Spleen (tissue), 11 donors: ENCODE results near the gene MARCHF2. TPM values are rescaled to one million over a fixed set of nuclear protein-coding genes. Genes with fewer than 3 reads are reported as not detected.

Experiments used
- DNase-seq: peaks from one replicate; pipeline ENCODE4 v3.0.0-alpha.2; 2020
- H3K27ac ChIP-seq, 8 donors: fragments of 200-600 bp; sonication (generic) in 7 of 8; 1 replicate in 4 of 8; 2 replicates in 4 of 8; pipeline versions ENCODE4 v1.5.0 to v1.8.0; 2016 to 2021; ENCODE audit warnings: inconsistent platforms in 4 of 8, mild to moderate bottlenecking in 4 of 8, moderate library complexity in 1 of 8
- H3K27me3 ChIP-seq, 7 donors: fragments of 200-600 bp; sonication (generic) in 6 of 7; replicated peaks in 1 of 7; 1 replicate in 4 of 7; 2 replicates in 3 of 7; pipeline versions ENCODE4 v1.5.0 to v1.8.0; 2016 to 2021; ENCODE audit warnings: inconsistent platforms in 3 of 7, mild to moderate bottlenecking in 1 of 7
- H3K36me3 ChIP-seq, 6 donors: fragments of 200-600 bp; sonication (generic) in 5 of 6; 1 replicate in 4 of 6; 2 replicates in 2 of 6; pipeline versions ENCODE4 v1.5.0 to v1.8.0; 2016 to 2021; ENCODE audit warnings: inconsistent platforms in 2 of 6
- H3K4me1 ChIP-seq, 6 donors: fragments of 200-600 bp; sonication (generic) in 5 of 6; 1 replicate in 3 of 6; 2 replicates in 3 of 6; pipeline versions ENCODE4 v1.5.0 to v1.8.0; 2016 to 2021; ENCODE audit warnings: inconsistent platforms in 3 of 6
- H3K4me3 ChIP-seq, 8 donors: fragments of 200-600 bp; sonication (generic) in 7 of 8; 1 replicate in 4 of 8; 2 replicates in 4 of 8; pipeline versions ENCODE4 v1.5.0 to v1.8.0; 2016 to 2021; ENCODE audit warnings: inconsistent platforms in 4 of 8, mild to moderate bottlenecking in 4 of 8, moderate library complexity in 2 of 8
- H3K9me3 ChIP-seq, 8 donors: fragments of 200-600 bp; sonication (generic) in 7 of 8; 1 replicate in 4 of 8; 2 replicates in 4 of 8; pipeline versions ENCODE4 v1.5.0 to v1.8.0; 2016 to 2021; ENCODE audit warnings: inconsistent platforms in 4 of 8
- CTCF ChIP-seq, 11 experiments: fragments of 200-600 bp in 7 of 11; fragments of 450-650 bp in 4 of 11; sonication (generic) in 4 of 11; IDR thresholded peaks in 8 of 11; conservative IDR thresholded peaks in 3 of 11; 1 replicate in 7 of 11; 2 replicates in 4 of 11; pipeline versions ENCODE4 v1.4.0 to v1.8.0; 2016 to 2021; ENCODE audit warnings: antibody characterized with exemption in 11 of 11, inconsistent platforms in 4 of 11, mild to moderate bottlenecking in 1 of 11
- POLR2A ChIP-seq, 3 donors: fragments of 450-650 bp; IDR thresholded peaks; one replicate each; pipeline ENCODE4 v1.5.1; 2017; ENCODE audit warnings: antibody characterized with exemption in 3 of 3, mild to moderate bottlenecking in 1 of 3
- POLR2AphosphoS5 ChIP-seq, 3 donors: sonication (generic); formaldehyde crosslinking; IDR thresholded peaks; one replicate each; pipeline ENCODE4 v1.5.1; 2017; ENCODE audit warnings: antibody characterized with exemption in 3 of 3
- WGBS, 5 donors: extraction: QIAGEN DNeasy Blood & Tissue Kit in 3 of 5; methylation state at CpG; one replicate each; pipeline versions ENCODE4 v1.1.5 to v1.1.7; 2013 to 2018; 5-methylcytosine and 5-hydroxymethylcytosine counted together
- intact Hi-C: fragments of 100-400 bp; cut with DNase I; formaldehyde crosslinking; loops from one replicate; pipeline ENCODE4 v1.15.0; 2023; ENCODE audit warnings: low total_unique reads
- polyA plus RNA-seq, 3 donors: library from polyadenylated mRNA; stranded (reverse); fragments of 200-250 nt; gene quantifications; one replicate each; pipeline ENCODE4 v1.2.1, GENCODE V29; 2013
- total RNA-seq, 7 donors: library from RNA; depleted of rRNA in 3 of 7; stranded (reverse); fragments of >200 nt in 3 of 7; fragmentation: NEBNext Ultra II Directional in 4 of 7; extraction: Animal tissue kit (Norgen Biotek cat#: 25700) in 4 of 7; gene quantifications; one replicate each; pipeline versions ENCODE4 v1.1.0 to v1.2.1, GENCODE V29; 2016 to 2021
- donor health status: healthy with polysubstance abuse.
- donor health status: DM: no; HTN: no; CAD: no; lungs with moderate emphysema.
- donor health status: DM: no; HTN: no; CAD: no.
- donor health status: Bipolar disorder and iron deficiency.
- donor health status: healthy.
- donor health status: DM: no; HTN: no; CAD: no.
- donor health status: DM: yes; HTN: yes; CAD: no.

Gene MARCHF2
- total and polyA plus RNA-seq, 10 donors: 33.4 to 212 (median 67.2) TPM

- no peak for DNase-seq
- H3K27ac ChIP-seq: peak overlapping the region in 2 of 8 donors; percentile 31 to 67
- H3K36me3 ChIP-seq: peaks cover 0 to 67% (median 18%) of the 10 kb centered on the region in 6 donors
- intact Hi-C loops: no loop called here
- WGBS, 5 donors: 38 to 73% (median 57%) methylated on average over 6 of the region's 6 CpGs
- no peak overlapping the region for H3K4me3 ChIP-seq
- no peaks in the 10 kb centered on the region for H3K27me3 ChIP-seq
- peaks cover 60 to 98% (median 92%) of the 10 kb centered on the region in 6 donors for H3K4me1 ChIP-seq
- TF ChIP-seq POLR2A (IDR thresholded peaks at IDR 0.05): no peak
- no peak for TF ChIP-seq POLR2AphosphoS5 (IDR thresholded peaks at IDR 0.05)
- TF ChIP-seq CTCF (IDR thresholded peaks at IDR 0.05 in 8 of 11, conservative IDR thresholded peaks at IDR 0.05 in 3 of 11): no peak
- H3K9me3 ChIP-seq: no peaks in the 10 kb centered on the region
These were observed 38.3 kb downstream of the MARCHF2 start for GRCh38 chr19:8451377-8451776.

GRCh38 chr19:8451885-8452284, 38.8 kb downstream of the MARCHF2 start:
- intact Hi-C loops: no loop called here
- no peak for TF ChIP-seq CTCF (IDR thresholded peaks at IDR 0.05 in 8 of 11, conservative IDR thresholded peaks at IDR 0.05 in 3 of 11)
- no peak for TF ChIP-seq POLR2A (IDR thresholded peaks at IDR 0.05)
- no peak for TF ChIP-seq POLR2AphosphoS5 (IDR thresholded peaks at IDR 0.05)
- 55 to 66% (median 61%) methylated on average over 3 of the region's 3 CpGs for WGBS, 5 donors
- Histone ChIP-seq H3K4me3 (no peak overlapping the region), H3K36me3 (peaks cover 0 to 67% (median 22%) of the 10 kb centered on the region in 6 donors), H3K27ac (peak overlapping the region in 4 of 8 donors; percentile 12 to 67 (median 22)), H3K4me1 (peaks cover 55 to 98% (median 90%) of the 10 kb centered on the region in 6 donors), H3K9me3 (no peaks in the 10 kb centered on the region), H3K27me3 (no peaks in the 10 kb centered on the region)
- no peak for DNase-seq

DNA sequence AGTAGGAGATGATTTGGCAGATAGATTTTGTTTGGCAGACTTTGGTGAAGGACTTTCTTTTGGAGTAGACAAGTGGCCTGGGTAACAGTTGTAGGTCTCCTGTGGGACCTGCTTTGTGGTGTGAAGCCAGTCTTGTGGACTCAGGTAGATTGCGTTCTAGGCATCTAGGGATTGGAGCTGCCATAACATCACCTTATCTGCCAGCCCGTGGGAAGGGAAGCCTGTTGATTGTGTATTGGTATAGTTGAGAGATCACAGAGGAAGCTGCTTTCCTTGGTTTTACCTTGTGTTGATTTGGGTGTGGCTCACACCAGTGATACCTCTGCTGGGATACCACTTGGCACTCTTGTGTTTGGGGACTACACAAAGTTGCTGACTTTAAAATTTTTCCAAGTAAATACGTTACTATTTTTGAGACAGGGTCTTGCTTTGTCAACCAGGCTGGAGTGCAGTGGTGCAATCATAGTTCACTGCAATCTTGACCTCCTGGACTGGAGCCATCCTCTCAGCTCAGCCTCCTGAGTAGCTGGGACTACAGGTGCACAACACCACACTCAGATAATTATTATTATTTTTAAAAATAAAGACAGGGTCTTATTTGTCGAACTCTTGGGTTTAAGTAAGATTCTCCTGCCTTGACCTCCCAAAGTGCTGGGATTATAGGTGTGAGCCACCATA, 39.5 kb downstream of the MARCHF2 start:
- peak overlapping the region in 5 of 8 donors; percentile 13 to 67 (median 31) for H3K27ac ChIP-seq
- intact Hi-C loops: no loop called here
- no peak for TF ChIP-seq POLR2AphosphoS5 (IDR thresholded peaks at IDR 0.05)
- TF ChIP-seq POLR2A (IDR thresholded peaks at IDR 0.05): no peak
- TF ChIP-seq CTCF (IDR thresholded peaks at IDR 0.05 in 8 of 11, conservative IDR thresholded peaks at IDR 0.05 in 3 of 11): no peak
- H3K4me1 ChIP-seq: peaks cover 48 to 98% (median 87%) of the 10 kb centered on the region in 6 donors
- H3K27me3 ChIP-seq: no peaks in the 10 kb centered on the region
- peaks cover 0 to 67% (median 28%) of the 10 kb centered on the region in 6 donors for H3K36me3 ChIP-seq
- DNase-seq: no peak
- WGBS, 5 donors: 52 to 76% (median 65%) methylated on average over 4 of the region's 4 CpGs
- H3K4me3 ChIP-seq: no peak overlapping the region
- no peaks in the 10 kb centered on the region for H3K9me3 ChIP-seq

- 73 to 87% (median 82%) methylated on average over 3 to 6 of the region's 6 CpGs for whole genome bisulfite sequencing, 5 donors
These were observed 40.5 kb downstream of the MARCHF2 start for GRCh38 chr19:8453616-8454015.

More at GRCh38 chr19:8453616-8454015, 40.5 kb downstream of the MARCHF2 start:
- intact Hi-C loops: no loop called here
- Histone ChIP-seq H3K36me3 (peaks cover 0 to 71% (median 30%) of the 10 kb centered on the region in 6 donors), H3K4me3 (no peak overlapping the region), H3K4me1 (peaks cover 49 to 98% (median 87%) of the 10 kb centered on the region in 6 donors), H3K9me3 (no peaks in the 10 kb centered on the region), H3K27me3 (no peaks in the 10 kb centered on the region), H3K27ac (peak overlapping the region in 6 of 8 donors; percentile 4 to 67 (median 34))
- no peak for DNase-seq
- TF ChIP-seq POLR2A (IDR thresholded peaks at IDR 0.05): no peak
- TF ChIP-seq POLR2AphosphoS5 (IDR thresholded peaks at IDR 0.05): no peak
- TF ChIP-seq CTCF (IDR thresholded peaks at IDR 0.05 in 8 of 11, conservative IDR thresholded peaks at IDR 0.05 in 3 of 11): no peak
